Measurements from ENCODE around the gene TAF6. TPM values are rescaled to one million over a fixed set of nuclear protein-coding genes. Genes with fewer than 3 reads are reported as not detected.
A peak's percentile ranks its signal among the peaks of the same experiment; 100 is the strongest.

Gene TAF6
- total RNA-seq, 1 experiment from 2014 or later = 87.1 TPM

GRCh38 chr7:100090527-100091410 is 28.4 kb downstream of the TAF6 start:
- Histone ChIP-seq H3K27ac (ENCODE audit: insufficient read length, low read depth, low read length) (no peak overlapping the region), H3K4me2 (ENCODE audit: insufficient read depth, insufficient read length, low read length) (no peak overlapping the region), H3K56ac (ENCODE audit: insufficient read length, low read depth, low read length) (no peak overlapping the region), H2BK12ac (ENCODE audit: insufficient read length, low read depth, low read length) (no peak overlapping the region), H3K14ac (ENCODE audit: insufficient read depth, low read length) (no peak overlapping the region), H2AFZ (ENCODE audit: low read length) (no peak overlapping the region), H3T11ph (ENCODE audit: low read length) (no peak overlapping the region), H2BK5ac (ENCODE audit: insufficient read length, low read length) (no peak overlapping the region), H2BK20ac (ENCODE audit: low read depth, low read length, poor library complexity, severe bottlenecking) (no peak overlapping the region), H2AK5ac (ENCODE audit: insufficient read length, low read length) (no peak overlapping the region), H2BK15ac (ENCODE audit: low read depth, low read length) (no peak overlapping the region), H3K4me1 (ENCODE audit: insufficient read depth, low read length) (no peaks in the 10 kb centered on the region), H3K23ac (ENCODE audit: insufficient read length, low read depth, low read length) (no peak overlapping the region), H4K91ac (ENCODE audit: insufficient read length, low read depth, low read length) (no peak overlapping the region), H3K9me3 (ENCODE audit: control insufficient read depth, low read depth, low read length) (no peaks in the 10 kb centered on the region), H3K79me1 (ENCODE audit: insufficient read depth, low read depth, low read length, poor library complexity, severe bottlenecking) (no peaks in the 10 kb centered on the region), H4K8ac (replicated peaks; ENCODE audit: insufficient read length, low read depth, low read length) (no peak overlapping the region), H3K27me3 (ENCODE audit: insufficient read depth, low read length) (no peaks in the 10 kb centered on the region), H4K5ac (ENCODE audit: insufficient read length, low read depth, low read length) (no peak overlapping the region), H3K9ac (ENCODE audit: extremely low read depth, insufficient read length, low read length) (no peak overlapping the region), H2BK120ac (ENCODE audit: low read depth, low read length, poor library complexity, severe bottlenecking) (no peak overlapping the region), H4K20me1 (ENCODE audit: control insufficient read depth, insufficient read depth, insufficient read length) (no peaks in the 10 kb centered on the region), H3K79me2 (ENCODE audit: insufficient read depth, low read length) (no peaks in the 10 kb centered on the region), H3K18ac (ENCODE audit: insufficient read length, low read depth, low read length) (no peak overlapping the region), H3K23me2 (ENCODE audit: insufficient read length, low read depth, low read length, poor library complexity, severe bottlenecking) (peaks cover 4% of the 10 kb centered on the region), H3K4ac (ENCODE audit: low read depth, low read length) (no peak overlapping the region)
- Mint-ChIP-seq H3K4me1 (peaks cover 9% of the 10 kb centered on the region in 2 experiments), H3K9me3 (no peaks in the 10 kb centered on the region; a peak in 1 of 5 replicates), H3K27ac (peak overlapping the region in 2 of 3 experiments; percentile 70 to 84; a peak in 6 of 7 replicates), H3K36me3 (ENCODE audit: insufficient read depth in 1 of 3, low read depth in 3 of 3) (peaks cover 57 to 61% (median 60%) of the 10 kb centered on the region in 3 experiments), H3K27me3 (ENCODE audit: low read depth) (peaks cover 5% of the 10 kb centered on the region), H3K4me3 (peak overlapping the region; percentile 73 to 96; a peak in 4 of 5 replicates)
- no peak for TF ChIP-seq CTCF (conservative IDR thresholded peaks at IDR 0.05)
- DNase-seq = no peak
- WGBS (ENCODE audit: extremely low coverage, insufficient read length, low lambda C conversion rate) = no CpG with 5 or more reads among the region's 14 CpGs
